ENCODE data around the gene BBLN. TPM values are rescaled to one million over a fixed set of nuclear protein-coding genes. Genes with fewer than 3 reads are reported as not detected.

BBLN gene
- total RNA-seq, 1 donor from 2014 or later: 69.4 TPM

- no peaks in the 10 kb centered on the region for H3K4me1 Mint-ChIP-seq
- H3K27ac Mint-ChIP-seq: peak overlapping the region; percentile 11
- H3K9ac ChIP-seq: no peak overlapping the region
- TF ChIP-seq CTCF (IDR thresholded peaks at IDR 0.05) (no peak), EZH2phosphoT487 (IDR thresholded peaks at IDR 0.05) (no peak), EZH2 (IDR thresholded peaks at IDR 0.05) (no peak)
- no peak overlapping the region for H3K4me2 ChIP-seq
- peaks cover 26% of the 10 kb centered on the region for H3K36me3 Mint-ChIP-seq
- H3K27me3 ChIP-seq: no peaks in the 10 kb centered on the region
- no peaks in the 10 kb centered on the region for H3K79me2 ChIP-seq (ENCODE audit: low read depth)
- no peak overlapping the region for H3K4me3 ChIP-seq
- no peaks in the 10 kb centered on the region for H3K9me3 Mint-ChIP-seq
- H3K9me3 ChIP-seq (ENCODE audit: low read depth): no peaks in the 10 kb centered on the region
- no peaks in the 10 kb centered on the region for H3K36me3 ChIP-seq
- no peaks in the 10 kb centered on the region for H4K20me1 ChIP-seq (ENCODE audit: low read depth)
- no peak overlapping the region for H3K27ac ChIP-seq
- no peak overlapping the region for H2AFZ ChIP-seq (replicated peaks)
- DNase-seq (ENCODE audit: low spot score): no peak
- H3K4me3 Mint-ChIP-seq: peak overlapping the region; percentile 17
- H3K27me3 Mint-ChIP-seq (ENCODE audit: insufficient read depth, low read depth): peaks cover 2% of the 10 kb centered on the region
- H3F3A ChIP-seq (ENCODE audit: low read depth): no peaks in the 10 kb centered on the region
- no peaks in the 10 kb centered on the region for H3K4me1 ChIP-seq
Measured at GRCh38 chr9:128168731-128169308, 8.8 kb downstream of the BBLN start.

GRCh38 chr9:128169492-128169891 is 9.4 kb downstream of the BBLN start:
- Histone ChIP-seq H2AFZ (replicated peaks) (no peak overlapping the region), H3K9ac (no peak overlapping the region), H3K36me3 (no peaks in the 10 kb centered on the region), H3K9me3 (ENCODE audit: low read depth) (no peaks in the 10 kb centered on the region), H3K4me1 (no peaks in the 10 kb centered on the region), H3K4me3 (no peak overlapping the region), H3K27ac (no peak overlapping the region), H4K20me1 (ENCODE audit: low read depth) (no peaks in the 10 kb centered on the region), H3F3A (ENCODE audit: low read depth) (no peaks in the 10 kb centered on the region), H3K4me2 (no peak overlapping the region), H3K27me3 (no peaks in the 10 kb centered on the region), H3K79me2 (ENCODE audit: low read depth) (no peaks in the 10 kb centered on the region)
- no peak overlapping the region for H3K27ac Mint-ChIP-seq
- DNase-seq (ENCODE audit: low spot score): no peak
- H3K36me3 Mint-ChIP-seq: peaks cover 26% of the 10 kb centered on the region
- H3K4me1 Mint-ChIP-seq: no peaks in the 10 kb centered on the region
- H3K4me3 Mint-ChIP-seq: no peak overlapping the region
- no peaks in the 10 kb centered on the region for H3K9me3 Mint-ChIP-seq
- TF ChIP-seq CTCF (IDR thresholded peaks at IDR 0.05) (no peak), EZH2phosphoT487 (IDR thresholded peaks at IDR 0.05) (no peak), EZH2 (IDR thresholded peaks at IDR 0.05) (no peak)
- peaks cover 2% of the 10 kb centered on the region for H3K27me3 Mint-ChIP-seq (ENCODE audit: insufficient read depth, low read depth)

GRCh38 chr9:128169925-128170324 is 9.9 kb downstream of the BBLN start:
- no peak overlapping the region for H3K4me2 ChIP-seq
- no peaks in the 10 kb centered on the region for H3K4me1 Mint-ChIP-seq
- H3K9me3 ChIP-seq (ENCODE audit: low read depth): no peaks in the 10 kb centered on the region
- no peaks in the 10 kb centered on the region for H3F3A ChIP-seq (ENCODE audit: low read depth)
- no peak overlapping the region for H3K9ac ChIP-seq
- H3K27me3 Mint-ChIP-seq (ENCODE audit: insufficient read depth, low read depth): peaks cover 2% of the 10 kb centered on the region
- no peaks in the 10 kb centered on the region for H3K27me3 ChIP-seq
- no peak overlapping the region for H2AFZ ChIP-seq (replicated peaks)
- TF ChIP-seq EZH2phosphoT487 (IDR thresholded peaks at IDR 0.05) (no peak), CTCF (IDR thresholded peaks at IDR 0.05) (no peak), EZH2 (IDR thresholded peaks at IDR 0.05) (no peak)
- no peaks in the 10 kb centered on the region for H3K79me2 ChIP-seq (ENCODE audit: low read depth)
- DNase-seq (ENCODE audit: low spot score): no peak
- no peaks in the 10 kb centered on the region for H4K20me1 ChIP-seq (ENCODE audit: low read depth)
- no peak overlapping the region for H3K27ac Mint-ChIP-seq
- no peaks in the 10 kb centered on the region for H3K36me3 ChIP-seq
- no peak overlapping the region for H3K4me3 ChIP-seq
- no peak overlapping the region for H3K27ac ChIP-seq
- no peak overlapping the region for H3K4me3 Mint-ChIP-seq
- no peaks in the 10 kb centered on the region for H3K4me1 ChIP-seq
- peaks cover 28% of the 10 kb centered on the region for H3K36me3 Mint-ChIP-seq
- no peaks in the 10 kb centered on the region for H3K9me3 Mint-ChIP-seq
